HG02571 (cell line): ENCODE data around the gene ASTN1.

Source experiments
- ATAC-seq: cut with Tn5 transposase; IDR thresholded peaks from one replicate; pipeline ENCODE4 v1.9.1; 2021; ENCODE audit warnings: mild to moderate bottlenecking, moderate library complexity; ENCODE audit not compliant: unreplicated experiment

The ASTN1 gene

GRCh38 chr1:177164380-177165068 lies at the start of gene ASTN1:
TSS of gene ASTN1 (minus strand) at chr1:177164712. CDS start at chr1:177164676, 36 bp downstream.
- no peak for ATAC-seq

GRCh38 chr1:177211231-177211630 lies 46.7 kb upstream of the ASTN1 start:
- no peak for ATAC-seq

- ATAC-seq = no peak
These were observed 45.6 kb upstream of the ASTN1 start for GRCh38 chr1:177210071-177210470.

GRCh38 chr1:177209357-177209756 lies 44.8 kb upstream of the ASTN1 start:
- ATAC-seq = no peak

GRCh38 chr1:177208920-177209319 lies 44.4 kb upstream of the ASTN1 start:
- no peak for ATAC-seq

- no peak for ATAC-seq
These were observed 42.4 kb upstream of the ASTN1 start for GRCh38 chr1:177206831-177207355.

- ATAC-seq = no peak
These were observed 35.8 kb upstream of the ASTN1 start for GRCh38 chr1:177200290-177200689.

- ATAC-seq = no peak
These were observed 33.7 kb upstream of the ASTN1 start for GRCh38 chr1:177198243-177198642.

- no peak for ATAC-seq
These were observed 25.9 kb upstream of the ASTN1 start for GRCh38 chr1:177190308-177190970.

- ATAC-seq = no peak
These were observed 22.1 kb upstream of the ASTN1 start for GRCh38 chr1:177186639-177187038.

- no peak for ATAC-seq
These were observed 20.7 kb upstream of the ASTN1 start for GRCh38 chr1:177185209-177185608.

- no peak for ATAC-seq
These were observed 19.3 kb upstream of the ASTN1 start for GRCh38 chr1:177183836-177184235.

- ATAC-seq = peak; percentile 97
These were observed 17.2 kb upstream of the ASTN1 start for GRCh38 chr1:177181631-177182291.

- peak; percentile 16 for ATAC-seq
These were observed 16.7 kb upstream of the ASTN1 start for GRCh38 chr1:177181280-177181630.

- ATAC-seq = no peak
These were observed 10.6 kb upstream of the ASTN1 start for GRCh38 chr1:177174921-177175634.

GRCh38 chr1:177173976-177174375 lies 9.5 kb upstream of the ASTN1 start:
- ATAC-seq = no peak

- ATAC-seq = no peak
These were observed 8.4 kb upstream of the ASTN1 start for GRCh38 chr1:177172866-177173265.

- no peak for ATAC-seq
These were observed 7.8 kb upstream of the ASTN1 start for GRCh38 chr1:177172272-177172671.

GRCh38 chr1:177171536-177172123 lies 7.1 kb upstream of the ASTN1 start:
- no peak for ATAC-seq

- ATAC-seq = no peak
These were observed 6.4 kb upstream of the ASTN1 start, which contains the start of gene BRINP2 for GRCh38 chr1:177170756-177171535. TSS of gene BRINP2 (plus strand) at chr1:177170958. CDS start at chr1:177229877, 58,919 bp downstream.
